HepG2 (cell line): ENCODE measurements around the gene MXRA7. TPM values are rescaled to one million over a fixed set of nuclear protein-coding genes. Genes with fewer than 3 reads are reported as not detected.

Experiments used
- ATAC-seq: fragments of 200-7000 bp; cut with Tn5 transposase; 3 replicates; pipeline ENCODE4 v1.9.1; 2020; ENCODE audit warnings: mild to moderate bottlenecking, moderate library complexity
- BruUV-seq: library from RNA; stranded (reverse); fragments of 400-500 nt; replicated peaks from 2 replicates; lab custom pipeline; 2021; lab: Mats Ljungman, UMichigan
- CTCF ChIA-PET: fragments of 300-600 bp; formaldehyde crosslinking; extraction: SDS; loops from one replicate; lab custom pipeline; 2021; ENCODE audit warnings: low total read pairs, inconsistent platforms, low intra/inter-chr PET ratio; lab: Yijun Ruan, JAX
- POLR2A ChIA-PET: fragments of 350-600 bp; sonication (Branson Sonifier 250); formaldehyde crosslinking; loops from one replicate; lab custom pipeline; 2020; ENCODE audit warnings: antibody characterized with exemption, inconsistent platforms; lab: Yijun Ruan, JAX
- DNase-seq: peaks from one replicate; pipeline ENCODE4 v3.0.0-alpha.2; 2015; ENCODE audit warnings: low spot score
- FAIRE-seq: peaks from 3 replicates; lab custom pipeline; 2011; peaks lifted over from hg19 to GRCh38; lab: Jason Lieb, UNC
- H2AFZ ChIP-seq: one replicate; pipeline ENCODE4 v1.6.1; 2011; ENCODE audit warnings: low read length, inconsistent platforms
- H3K27ac ChIP-seq: fragments of 300-600 bp; 3 replicates; pipeline ENCODE4 v1.8.0; 2011; ENCODE audit warnings: mixed run types, mild to moderate bottlenecking, mixed read lengths, low read length, inconsistent platforms; ENCODE audit not compliant: insufficient read depth; ENCODE audit errors: extremely low read length
- H3K27me3 ChIP-seq, 2 experiments: fragments of 200-600 bp in 1 of 2; 2 replicates in 1 of 2; 3 replicates in 1 of 2; pipeline versions ENCODE4 v1.6.0 to v1.8.0; 2011; ENCODE audit warnings: low read length in 2 of 2, mild to moderate bottlenecking in 2 of 2, moderate library complexity in 2 of 2, inconsistent platforms in 1 of 2; ENCODE audit not compliant: insufficient read depth in 2 of 2, control insufficient read depth in 1 of 2
- H3K36me3 ChIP-seq, 2 experiments: fragments of 200-600 bp in 1 of 2; replicated peaks in 1 of 2; 2 replicates in 1 of 2; 3 replicates in 1 of 2; pipeline versions ENCODE4 v1.5.1 to v1.8.0; 2011; ENCODE audit warnings: low read length in 2 of 2, inconsistent platforms in 1 of 2; ENCODE audit not compliant: insufficient read depth in 2 of 2, control insufficient read depth in 1 of 2
- H3K4me1 ChIP-seq: 2 replicates; pipeline ENCODE4 v1.5.1; 2012; ENCODE audit warnings: low read length, inconsistent platforms; ENCODE audit not compliant: insufficient read depth
- H3K4me2 ChIP-seq: 2 replicates; pipeline ENCODE4 v1.6.0; 2011; ENCODE audit warnings: low read depth, low read length, inconsistent platforms
- H3K4me3 ChIP-seq, 3 experiments: fragments of 200-600 bp in 1 of 3; sonication (generic), shearing (Covaris generic) in 1 of 3; replicated peaks in 1 of 3; 2 replicates each; pipeline ENCODE4 v1.5.1; 2011 to 2016; ENCODE audit warnings: low read length in 3 of 3, inconsistent platforms in 2 of 3, low read depth in 2 of 3, mild to moderate bottlenecking in 2 of 3, control low read depth in 1 of 3, mixed read lengths in 1 of 3; ENCODE audit not compliant: insufficient read depth in 1 of 3
- H3K79me2 ChIP-seq: one replicate; pipeline ENCODE4 v1.6.1; 2011; ENCODE audit warnings: low read length, inconsistent platforms; ENCODE audit not compliant: insufficient read depth
- H3K9ac ChIP-seq: 2 replicates; pipeline ENCODE4 v1.6.0; 2011; ENCODE audit warnings: mild to moderate bottlenecking, low read depth, low read length, inconsistent platforms; ENCODE audit not compliant: insufficient read depth
- H3K9me3 ChIP-seq: 2 replicates; pipeline ENCODE4 v1.5.1; 2012; ENCODE audit warnings: mild to moderate bottlenecking, low read length
- H4K20me1 ChIP-seq: 2 replicates; pipeline ENCODE4 v1.6.0; 2011; ENCODE audit warnings: inconsistent platforms, mild to moderate bottlenecking, low read length, moderate library complexity; ENCODE audit not compliant: insufficient read depth
- CBX1 ChIP-seq: IDR thresholded peaks from one replicate; pipeline ENCODE4 v1.6.1; 2016; ENCODE audit warnings: antibody characterized with exemption, low read depth
- CCDC6 ChIP-seq: sonication (generic); formaldehyde crosslinking; IDR thresholded peaks from 2 replicates; pipeline ENCODE4 v1.8.1; 2022; ENCODE audit warnings: mild to moderate bottlenecking, missing genetic modification reagents, moderate library complexity
- KLF16 ChIP-seq, 2 experiments: sonication (generic) in 1 of 2; formaldehyde crosslinking in 1 of 2; IDR thresholded peaks; 2 replicates each; pipeline versions ENCODE4 v1.6.1 to v1.8.0; 2016 to 2023; ENCODE audit warnings: missing genetic modification reagents in 2 of 2, missing compliant biosample characterization in 1 of 2
- NAIF1 ChIP-seq: sonication (generic); formaldehyde crosslinking; IDR thresholded peaks from 2 replicates; pipeline ENCODE4 v1.5.0; 2020; ENCODE audit warnings: mild to moderate bottlenecking, missing genetic modification reagents, borderline replicate concordance
- NCOA5 ChIP-seq: sonication (generic); formaldehyde crosslinking; IDR thresholded peaks from 2 replicates; pipeline ENCODE4 v1.4.0; 2020; ENCODE audit warnings: missing genetic modification reagents
- ZBTB3 ChIP-seq: sonication (generic); formaldehyde crosslinking; IDR thresholded peaks from 2 replicates; pipeline ENCODE4 v1.4.0; 2020; ENCODE audit warnings: low read depth, mild to moderate bottlenecking, moderate library complexity, missing genetic modification reagents, borderline replicate concordance
- ZBTB33 ChIP-seq: sonication (generic); formaldehyde crosslinking; IDR thresholded peaks from 2 replicates; pipeline ENCODE4 v1.4.0; 2020; ENCODE audit warnings: missing genetic modification reagents
- ZBTB43 ChIP-seq: sonication (generic); formaldehyde crosslinking; conservative IDR thresholded peaks from 2 replicates; pipeline ENCODE4 v1.4.0; 2020; ENCODE audit warnings: missing genetic modification reagents
- ZNF121 ChIP-seq: sonication (generic); formaldehyde crosslinking; IDR thresholded peaks from 2 replicates; pipeline ENCODE4 v1.5.0; 2020; ENCODE audit warnings: mild to moderate bottlenecking, missing genetic modification reagents
- ZNF670 ChIP-seq: sonication (generic); formaldehyde crosslinking; IDR thresholded peaks from 2 replicates; pipeline ENCODE4 v1.8.0; 2022; ENCODE audit warnings: mild to moderate bottlenecking, missing genetic modification reagents, borderline replicate concordance
- ZNF766 ChIP-seq: sonication (generic); formaldehyde crosslinking; IDR thresholded peaks from 2 replicates; pipeline ENCODE4 v1.5.0; 2020; ENCODE audit warnings: missing genetic modification reagents, borderline replicate concordance
- WGBS: methylation state at CpG from one replicate; pipeline ENCODE4 v1.1.6; 2017; ENCODE audit warnings: low lambda C conversion rate; 5-methylcytosine and 5-hydroxymethylcytosine counted together
- in situ Hi-C: cut with HindIII; loops from 2 replicates; pipeline ENCODE4 v1.10.0; 2017; ENCODE audit warnings: low pct_unique_long_range_greater_than_20kb; ENCODE audit not compliant: extremely low pct_ligation_motif_present
- intact Hi-C: fragments of 100-400 bp; cut with micrococcal nuclease; formaldehyde crosslinking; loops from one replicate; pipeline ENCODE4 v1.10.0; 2022; ENCODE audit not compliant: unreplicated experiment
- polyA plus RNA-seq, 8 experiments: library from polyadenylated mRNA; depleted of rRNA in 3 of 8; stranded (reverse) in 7 of 8; unstranded in 1 of 8; fragments of >200 nt; fragmentation: Illumina TruSeq in 4 of 8; extraction: Trizol in 4 of 8; gene quantifications; 2 replicates each; pipeline versions ENCODE4 v1.2.1 to v1.2.3, GENCODE V29; 2011 to 2016; ENCODE audit warnings: low read depth in 4 of 8, missing spikeins in 1 of 8, mixed read lengths in 1 of 8; ENCODE audit not compliant: insufficient read depth in 1 of 8
- total RNA-seq, 5 experiments: library from RNA; depleted of rRNA; stranded (reverse); fragments of >200 nt; fragmentation: Illumina TruSeq; extraction: Trizol; gene quantifications; 2 replicates each; pipeline ENCODE4 v1.2.3, GENCODE V29; 2016; ENCODE audit warnings: low read depth in 1 of 5
- TF ChIP-seq, protein P1 (sequence below): sonication (generic); formaldehyde crosslinking; IDR thresholded peaks from 2 replicates; pipeline ENCODE4 v1.5.1; 2020; ENCODE audit warnings: mild to moderate bottlenecking, missing genetic modification reagents, moderate library complexity
- TF ChIP-seq, protein P2 (sequence below): sonication (generic); formaldehyde crosslinking; conservative IDR thresholded peaks from 2 replicates; pipeline ENCODE4 v1.8.0; 2022; ENCODE audit warnings: missing genetic modification reagents

MXRA7 gene
- total and polyA plus RNA-seq, 2 of the 13 experiments (the other 11 are each of a cell fraction or from before 2014, with no cell fraction given), result 44.8 to 112 TPM

GRCh38 chr17:76700617-76701470 lies 9.9 kb downstream of the MXRA7 start (continued):
- TF ChIP-seq, protein P1, sequence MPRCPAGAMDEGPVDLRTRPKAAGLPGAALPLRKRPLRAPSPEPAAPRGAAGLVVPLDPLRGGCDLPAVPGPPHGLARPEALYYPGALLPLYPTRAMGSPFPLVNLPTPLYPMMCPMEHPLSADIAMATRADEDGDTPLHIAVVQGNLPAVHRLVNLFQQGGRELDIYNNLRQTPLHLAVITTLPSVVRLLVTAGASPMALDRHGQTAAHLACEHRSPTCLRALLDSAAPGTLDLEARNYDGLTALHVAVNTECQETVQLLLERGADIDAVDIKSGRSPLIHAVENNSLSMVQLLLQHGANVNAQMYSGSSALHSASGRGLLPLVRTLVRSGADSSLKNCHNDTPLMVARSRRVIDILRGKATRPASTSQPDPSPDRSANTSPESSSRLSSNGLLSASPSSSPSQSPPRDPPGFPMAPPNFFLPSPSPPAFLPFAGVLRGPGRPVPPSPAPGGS (CRISPR knock-in tag), result peak; percentile 71; the same call in 1 of the 2 replicates
- no peak for TF ChIP-seq NCOA5 (CRISPR knock-in tag)
- TF ChIP-seq, all 625 proteins: peak for 265

DNA sequence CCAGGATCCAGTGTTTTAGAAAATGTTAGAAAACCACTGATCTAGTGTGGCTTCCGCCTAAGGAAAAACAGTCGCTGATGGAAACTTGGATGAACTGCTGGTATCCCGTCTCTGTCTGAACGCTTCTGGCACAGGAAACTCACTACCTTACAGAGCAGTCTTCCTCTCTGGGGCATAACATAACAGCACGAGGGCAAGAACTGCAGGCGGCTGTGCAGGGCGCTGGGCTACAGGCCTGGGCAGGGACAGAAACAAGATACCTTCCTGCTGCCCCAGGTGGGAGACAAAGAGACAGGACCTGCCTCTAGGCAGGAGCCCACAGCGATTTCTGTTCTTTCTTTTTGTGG lies 10.5 kb downstream of the MXRA7 start:
- Histone ChIP-seq H4K20me1 (peaks cover 3% of the 10 kb centered on the region; the same call in 1 of the 2 replicates), H3K4me3 (peak overlapping the region; percentile 56 to 75 (median 62); a peak in 5 of 6 replicates), H3K27me3 (no peaks in the 10 kb centered on the region), H2AFZ (no peak overlapping the region), H3K79me2 (peaks cover 17% of the 10 kb centered on the region), H3K9ac (peak overlapping the region; percentile 64), H3K27ac (peak overlapping the region; percentile 71), H3K9me3 (no peaks in the 10 kb centered on the region), H3K4me2 (peak overlapping the region; percentile 94), H3K4me1 (peaks cover 79% of the 10 kb centered on the region), H3K36me3 (no peaks in the 10 kb centered on the region)
- ChIA-PET CTCF (no interaction called here), POLR2A (interaction anchor here (1.0 to 3.5 kb wide), 5 partner anchors 10 to 37 kb away, joined by 4 to 25 read pairs (median 11); partner anchors contain the start of genes MFSD11, MXRA7 and SRSF2)
- no peak for DNase-seq
- ATAC-seq, result peak; percentile 52
- WGBS, result 42% methylated on average over 8 of the region's 8 CpGs
- no peak for FAIRE-seq
- intact Hi-C loops (loop anchor here (10.0 kb wide), 1 partner anchor 145 kb away; no protein-coding TSS in a partner anchor), in situ Hi-C loops (no loop called here)
- BruUV-seq, result TSS peak; percentile 92
- no peak for TF ChIP-seq ZNF121 (CRISPR knock-in tag)
- TF ChIP-seq ZBTB33 (CRISPR knock-in tag), result peak; percentile 38; the same call in 1 of the 2 replicates
- 0 out of 4 replicates have a peak, but pooled peaks of 1 of the 2 experiments have one; percentile 9 for TF ChIP-seq KLF16 (CRISPR knock-in tag; IDR thresholded peaks at IDR 0.05)
- 0 out of 2 replicates have a peak, but pooled peaks have one; percentile 16 for TF ChIP-seq ZBTB43 (CRISPR knock-in tag)
- TF ChIP-seq ZNF670 (CRISPR knock-in tag), result peak; percentile 15; the same call in 1 of the 2 replicates
- 0 out of 2 replicates have a peak, but pooled peaks have one; percentile 16 for TF ChIP-seq CCDC6 (CRISPR knock-in tag)
- 0 out of 2 replicates have a peak, but pooled peaks have one; percentile 40 for TF ChIP-seq ZNF766 (CRISPR knock-in tag)
- TF ChIP-seq ZBTB3 (CRISPR knock-in tag), result peak; percentile 9; the same call in 1 of the 2 replicates
- TF ChIP-seq CBX1, result no peak
- TF ChIP-seq NAIF1 (CRISPR knock-in tag), result 0 out of 2 replicates have a peak, but pooled peaks have one; percentile 57
- TF ChIP-seq, protein P2, sequence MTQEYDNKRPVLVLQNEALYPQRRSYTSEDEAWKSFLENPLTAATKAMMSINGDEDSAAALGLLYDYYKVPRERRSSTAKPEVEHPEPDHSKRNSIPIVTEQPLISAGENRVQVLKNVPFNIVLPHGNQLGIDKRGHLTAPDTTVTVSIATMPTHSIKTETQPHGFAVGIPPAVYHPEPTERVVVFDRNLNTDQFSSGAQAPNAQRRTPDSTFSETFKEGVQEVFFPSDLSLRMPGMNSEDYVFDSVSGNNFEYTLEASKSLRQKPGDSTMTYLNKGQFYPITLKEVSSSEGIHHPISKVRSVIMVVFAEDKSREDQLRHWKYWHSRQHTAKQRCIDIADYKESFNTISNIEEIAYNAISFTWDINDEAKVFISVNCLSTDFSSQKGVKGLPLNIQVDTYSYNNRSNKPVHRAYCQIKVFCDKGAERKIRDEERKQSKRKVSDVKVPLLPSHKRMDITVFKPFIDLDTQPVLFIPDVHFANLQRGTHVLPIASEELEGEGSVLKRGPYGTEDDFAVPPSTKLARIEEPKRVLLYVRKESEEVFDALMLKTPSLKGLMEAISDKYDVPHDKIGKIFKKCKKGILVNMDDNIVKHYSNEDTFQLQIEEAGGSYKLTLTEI, result no peak
